HCT116 (cell line): ENCODE measurements around the gene NXPE4. TPM values are rescaled to one million over a fixed set of nuclear protein-coding genes. Genes with fewer than 3 reads are reported as not detected.

Experiments used
- ATAC-seq: fragments of 200-7000 bp; cut with Tn5 transposase; 2 replicates; pipeline ENCODE4 v1.9.1; 2020; ENCODE audit warnings: mild to moderate bottlenecking, moderate library complexity
- BruUV-seq: library from RNA; stranded (reverse); fragments of 400-500 nt; replicated peaks from 2 replicates; lab custom pipeline; 2021; lab: Mats Ljungman, UMichigan
- CTCF ChIA-PET: fragments of 300-600 bp; sonication (Branson Sonifier 250); formaldehyde crosslinking; loops from one replicate; lab custom pipeline; 2021; ENCODE audit warnings: antibody characterized with exemption; lab: Charles Lee
- POLR2A ChIA-PET: fragments of 300-600, 350-600 bp; sonication (Branson Sonifier 250); formaldehyde crosslinking; loops from one replicate; lab custom pipeline; 2021; ENCODE audit warnings: antibody characterized with exemption; lab: Charles Lee
- RAD21 ChIA-PET, 2 experiments: fragments of 300-600 bp; sonication (Branson Sonifier 250); formaldehyde crosslinking; loops; one replicate each; lab custom pipeline; 2023; ENCODE audit warnings: low total read pairs in 2 of 2; ENCODE audit not compliant: uncharacterized antibody in 2 of 2, unreplicated experiment in 2 of 2, low non-redundant PET in 1 of 2; lab: Charles Lee
- DNase-seq: peaks from one replicate; pipeline ENCODE4 v3.0.0-alpha.2; 2010; ENCODE audit warnings: low read depth, low spot score
- H2AFZ ChIP-seq: fragments of 200-600 bp; shearing (Covaris generic), sonication (generic); 2 replicates; pipeline ENCODE4 v1.6.1; 2017; ENCODE audit warnings: low read depth, mixed run types, mixed read lengths, antibody characterized with exemption, low read length; ENCODE audit not compliant: poor library complexity, severe bottlenecking
- H3K27ac ChIP-seq: 2 replicates; pipeline ENCODE4 v1.5.1; 2012; ENCODE audit warnings: low read depth, low read length
- H3K27me3 ChIP-seq: fragments of 200-600 bp; sonication (generic); 2 replicates; pipeline ENCODE4 v1.6.1; 2016; ENCODE audit warnings: mixed run types, low read length, mixed read lengths; ENCODE audit not compliant: insufficient read depth
- H3K36me3 ChIP-seq, 2 experiments: fragments of 200-500 bp in 1 of 2; fragments of 200-600 bp in 1 of 2; sonication (Bioruptor generic) in 1 of 2; sonication (generic) in 1 of 2; 2 replicates each; pipeline versions ENCODE4 v1.5.1 to v1.6.1; 2014 to 2016; ENCODE audit warnings: low read length in 2 of 2, inconsistent platforms in 1 of 2, mixed read lengths in 1 of 2, mixed run types in 1 of 2; ENCODE audit not compliant: insufficient read depth in 2 of 2, control insufficient read depth in 1 of 2
- H3K4me1 ChIP-seq, 2 experiments: fragments of 200-600 bp in 1 of 2; sonication (generic) in 1 of 2; 2 replicates each; pipeline versions ENCODE4 v1.5.1 to v1.6.1; 2012 to 2017; ENCODE audit warnings: low read length in 2 of 2, inconsistent platforms in 1 of 2, mild to moderate bottlenecking in 1 of 2, mixed read lengths in 1 of 2, mixed run types in 1 of 2, moderate library complexity in 1 of 2; ENCODE audit not compliant: insufficient read depth in 2 of 2, control insufficient read depth in 1 of 2
- H3K4me2 ChIP-seq: fragments of 200-600 bp; sonication (generic); 2 replicates; pipeline ENCODE4 v1.6.1; 2017; ENCODE audit warnings: mixed run types, low read length, mixed read lengths
- H3K4me3 ChIP-seq, 2 experiments: fragments of 200-600 bp in 1 of 2; sonication (generic) in 1 of 2; replicated peaks in 1 of 2; 2 replicates each; pipeline ENCODE4 v1.5.1; 2011 to 2016; ENCODE audit warnings: low read length in 2 of 2, control low read depth in 1 of 2, low read depth in 1 of 2, mild to moderate bottlenecking in 1 of 2, mixed read lengths in 1 of 2, mixed run types in 1 of 2
- H3K79me2 ChIP-seq: fragments of 200-600 bp; sonication (generic); 2 replicates; pipeline ENCODE4 v1.6.1; 2017; ENCODE audit warnings: mild to moderate bottlenecking, mixed run types, low read length, moderate library complexity, mixed read lengths; ENCODE audit not compliant: insufficient read depth
- H3K9ac ChIP-seq: fragments of 200-600 bp; sonication (generic); 2 replicates; pipeline ENCODE4 v1.6.1; 2016; ENCODE audit warnings: low read length, mixed read lengths
- H3K9me2 ChIP-seq: fragments of 200-600 bp; sonication (generic), shearing (Covaris generic); 2 replicates; pipeline ENCODE4 v1.6.1; 2017; ENCODE audit warnings: mixed run types, mild to moderate bottlenecking, moderate library complexity; ENCODE audit not compliant: insufficient read depth
- H3K9me3 ChIP-seq, 2 experiments: fragments of 200-500 bp in 1 of 2; fragments of 200-600 bp in 1 of 2; sonication (Bioruptor generic) in 1 of 2; sonication (generic) in 1 of 2; 2 replicates each; pipeline ENCODE4 v1.6.1; 2014 to 2017; ENCODE audit warnings: low read length in 2 of 2, mixed read lengths in 2 of 2, inconsistent platforms in 1 of 2, low read depth in 1 of 2, mild to moderate bottlenecking in 1 of 2, mixed run types in 1 of 2, moderate library complexity in 1 of 2; ENCODE audit not compliant: control insufficient read depth in 1 of 2, insufficient read depth in 1 of 2
- H4K20me1 ChIP-seq: fragments of 200-600 bp; sonication (generic), shearing (Covaris generic); 2 replicates; pipeline ENCODE4 v1.6.1; 2017; ENCODE audit warnings: mixed run types, mild to moderate bottlenecking, moderate library complexity; ENCODE audit not compliant: insufficient read depth
- CBX3 ChIP-seq: IDR thresholded peaks from 2 replicates; pipeline ENCODE4 v1.6.1; 2012; ENCODE audit warnings: low read depth
- CEBPB ChIP-seq: IDR thresholded peaks from 2 replicates; pipeline ENCODE4 v1.6.1; 2012; ENCODE audit warnings: low read depth
- CTCF ChIP-seq, 3 experiments: fragments of 200-600 bp in 1 of 3; sonication (generic) in 1 of 3; IDR thresholded peaks in 2 of 3; conservative IDR thresholded peaks in 1 of 3; 2 replicates each; pipeline ENCODE4 v1.5.1; 2012 to 2017; ENCODE audit warnings: low read depth in 2 of 3, low read length in 2 of 3, antibody characterized with exemption in 1 of 3, borderline replicate concordance in 1 of 3, control low read depth in 1 of 3, mild to moderate bottlenecking in 1 of 3, mixed read lengths in 1 of 3, mixed run types in 1 of 3, moderate library complexity in 1 of 3; ENCODE audit not compliant: insufficient read depth in 1 of 3
- EGR1 ChIP-seq: IDR thresholded peaks from 2 replicates; pipeline ENCODE4 v1.6.1; 2012; ENCODE audit warnings: low read depth
- EZH2 ChIP-seq: fragments of 200-600 bp; sonication (generic); IDR thresholded peaks from 2 replicates; pipeline ENCODE4 v1.6.1; 2017; ENCODE audit warnings: antibody characterized with exemption, mixed run types
- EZH2phosphoT487 ChIP-seq: fragments of 200-600 bp; IDR thresholded peaks from 2 replicates; pipeline ENCODE4 v1.6.1; 2018; ENCODE audit warnings: antibody characterized with exemption, borderline replicate concordance
- FOSL1 ChIP-seq: IDR thresholded peaks from 2 replicates; pipeline ENCODE4 v1.6.1; 2012; ENCODE audit warnings: low read depth
- JUND ChIP-seq: IDR thresholded peaks from 2 replicates; pipeline ENCODE4 v1.6.1; 2012
- MAX ChIP-seq: IDR thresholded peaks from 2 replicates; pipeline ENCODE4 v1.6.1; 2012
- POLR2AphosphoS5 ChIP-seq: IDR thresholded peaks from 2 replicates; pipeline ENCODE4 v1.6.1; 2011; ENCODE audit warnings: mild to moderate bottlenecking, low read depth, low read length, moderate library complexity
- RAD21 ChIP-seq: IDR thresholded peaks from 2 replicates; pipeline ENCODE4 v1.6.1; 2012; ENCODE audit warnings: low read depth, mild to moderate bottlenecking
- REST ChIP-seq: IDR thresholded peaks from 2 replicates; pipeline ENCODE4 v1.6.1; 2012; ENCODE audit warnings: low read depth
- SIN3A ChIP-seq: IDR thresholded peaks from 2 replicates; pipeline ENCODE4 v1.6.1; 2012; ENCODE audit warnings: low read depth
- SP1 ChIP-seq: IDR thresholded peaks from 2 replicates; pipeline ENCODE4 v1.6.1; 2012; ENCODE audit warnings: low read depth
- SRF ChIP-seq: IDR thresholded peaks from 2 replicates; pipeline ENCODE4 v1.6.1; 2012; ENCODE audit warnings: low read depth
- TCF7L2 ChIP-seq: IDR thresholded peaks from 2 replicates; pipeline ENCODE4 v1.7.0; 2011; ENCODE audit warnings: borderline replicate concordance, inconsistent platforms; ENCODE audit not compliant: insufficient read depth, insufficient read length; ENCODE audit errors: extremely low read depth
- ZBTB33 ChIP-seq: IDR thresholded peaks from 2 replicates; pipeline ENCODE4 v1.6.1; 2011; ENCODE audit warnings: mild to moderate bottlenecking, low read length, moderate library complexity; ENCODE audit not compliant: insufficient replicate concordance; ENCODE audit errors: extremely low read depth
- ZFX ChIP-seq: fragments of 450-650 bp; IDR thresholded peaks from 2 replicates; pipeline ENCODE4 v1.6.1; 2017
- ZNF274 ChIP-seq: fragments of 200-500 bp; sonication (Bioruptor generic); IDR thresholded peaks from 2 replicates; pipeline ENCODE4 v1.6.1; 2014; ENCODE audit warnings: mild to moderate bottlenecking, low read depth, low read length, inconsistent platforms
- intact Hi-C: fragments of 100-400 bp; cut with micrococcal nuclease; formaldehyde crosslinking; loops from 2 replicates; pipeline ENCODE4 v1.10.0; 2022
- total RNA-seq: library from RNA; stranded (reverse); gene quantifications from one replicate; pipeline ENCODE4 v1.2.1, GENCODE V29; 2021; ENCODE audit not compliant: unreplicated experiment

NXPE4 gene
- total RNA-seq, 1 experiment from 2014 or later = not detected

GRCh38 chr11:114609429-114609828 lies 13.8 kb upstream of the NXPE4 start:
- H3K36me3 ChIP-seq = no peaks in the 10 kb centered on the region
- no peak for ATAC-seq
- no peak overlapping the region for H3K4me2 ChIP-seq
- H3K9me2 ChIP-seq = no peaks in the 10 kb centered on the region
- no peaks in the 10 kb centered on the region for H3K79me2 ChIP-seq
- TF ChIP-seq SIN3A = no peak
- TF ChIP-seq EZH2phosphoT487 = no peak
- TF ChIP-seq JUND = no peak
- TF ChIP-seq ZBTB33 = no peak
- TF ChIP-seq SP1 = no peak
- no peak for TF ChIP-seq CEBPB
- TF ChIP-seq RAD21 = no peak
- TF ChIP-seq SRF = no peak
- no peak for TF ChIP-seq ZFX
- no peak for TF ChIP-seq CBX3
- no peak for TF ChIP-seq TCF7L2
- TF ChIP-seq FOSL1 = no peak
- TF ChIP-seq REST = no peak
- TF ChIP-seq POLR2AphosphoS5 = no peak
- no peak for TF ChIP-seq CTCF (IDR thresholded peaks at IDR 0.05 in 2 of 3, conservative IDR thresholded peaks at IDR 0.05 in 1 of 3; ENCODE audit: borderline replicate concordance in 1 of 3, insufficient read depth in 1 of 3, low read depth in 2 of 3, low read length in 2 of 3)
- TF ChIP-seq EGR1 = no peak
- TF ChIP-seq ZNF274 = no peak
- no peak for TF ChIP-seq MAX
- no peak for TF ChIP-seq EZH2
- TF ChIP-seq, all 23 proteins: peak for 0
- no peak overlapping the region for H2AFZ ChIP-seq
- DNase-seq = no peak
- RAD21 ChIA-PET = no interaction called here
- no peaks in the 10 kb centered on the region for H3K4me1 ChIP-seq
- CTCF ChIA-PET = no interaction called here
- no peaks in the 10 kb centered on the region for H3K27me3 ChIP-seq
- no TSS peak for BruUV-seq
- no peak overlapping the region for H3K9ac ChIP-seq
- POLR2A ChIA-PET = no interaction called here
- H3K9me3 ChIP-seq = no peaks in the 10 kb centered on the region; a peak in 2 of 4 replicates
- H4K20me1 ChIP-seq = no peaks in the 10 kb centered on the region
- no peak overlapping the region for H3K27ac ChIP-seq
- no peak overlapping the region for H3K4me3 ChIP-seq
- intact Hi-C loops = no loop called here
